ENCODE measurements around the gene ERGIC1.

Gene ERGIC1

GRCh38 chr5:172952034-172952511, 118.0 kb downstream of the ERGIC1 start:
- TF ChIP-seq, protein P1, sequence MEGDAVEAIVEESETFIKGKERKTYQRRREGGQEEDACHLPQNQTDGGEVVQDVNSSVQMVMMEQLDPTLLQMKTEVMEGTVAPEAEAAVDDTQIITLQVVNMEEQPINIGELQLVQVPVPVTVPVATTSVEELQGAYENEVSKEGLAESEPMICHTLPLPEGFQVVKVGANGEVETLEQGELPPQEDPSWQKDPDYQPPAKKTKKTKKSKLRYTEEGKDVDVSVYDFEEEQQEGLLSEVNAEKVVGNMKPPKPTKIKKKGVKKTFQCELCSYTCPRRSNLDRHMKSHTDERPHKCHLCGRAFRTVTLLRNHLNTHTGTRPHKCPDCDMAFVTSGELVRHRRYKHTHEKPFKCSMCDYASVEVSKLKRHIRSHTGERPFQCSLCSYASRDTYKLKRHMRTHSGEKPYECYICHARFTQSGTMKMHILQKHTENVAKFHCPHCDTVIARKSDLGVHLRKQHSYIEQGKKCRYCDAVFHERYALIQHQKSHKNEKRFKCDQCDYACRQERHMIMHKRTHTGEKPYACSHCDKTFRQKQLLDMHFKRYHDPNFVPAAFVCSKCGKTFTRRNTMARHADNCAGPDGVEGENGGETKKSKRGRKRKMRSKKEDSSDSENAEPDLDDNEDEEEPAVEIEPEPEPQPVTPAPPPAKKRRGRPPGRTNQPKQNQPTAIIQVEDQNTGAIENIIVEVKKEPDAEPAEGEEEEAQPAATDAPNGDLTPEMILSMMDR (IDR thresholded peaks at IDR 0.05; ENCODE audit: insufficient read depth, low read depth, low read length, missing control alignments) = no peak
- no peak overlapping the region for H3K4me3 ChIP-seq (ENCODE audit: low read length)
- DNase-seq (ENCODE audit: low read depth) = no peak

- H3K4me3 ChIP-seq (ENCODE audit: low read length) = no peak overlapping the region
- DNase-seq (ENCODE audit: low read depth) = peak; percentile 93
- TF ChIP-seq, protein P1 (IDR thresholded peaks at IDR 0.05; ENCODE audit: insufficient read depth, low read depth, low read length, missing control alignments) = no peak
Observed at GRCh38 chr5:172953776-172954675, 120.0 kb downstream of the ERGIC1 start.

DNA sequence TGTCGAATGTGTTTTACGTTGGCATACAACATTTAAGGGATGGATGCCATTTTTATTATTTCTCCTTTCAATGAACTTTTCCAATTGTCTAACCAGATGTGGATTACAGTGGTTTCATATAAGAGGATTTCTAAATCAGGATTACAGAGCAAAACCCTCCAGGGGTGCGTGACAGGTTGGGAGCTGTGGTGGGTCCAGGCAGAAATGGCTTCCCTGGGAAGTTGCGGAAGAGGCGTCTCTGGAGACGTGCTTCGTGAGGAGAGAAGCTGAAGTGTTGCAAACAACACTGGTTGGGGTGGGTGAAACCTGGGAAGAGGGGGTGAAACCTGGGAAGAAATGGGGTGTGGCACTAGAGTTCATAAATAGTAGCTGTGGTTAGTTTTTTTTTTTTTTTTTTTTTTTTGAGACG, 120.7 kb downstream of the ERGIC1 start:
- no peak overlapping the region for H3K4me3 ChIP-seq (ENCODE audit: low read length)
- no peak for DNase-seq (ENCODE audit: low read depth)
- TF ChIP-seq, protein P1 (IDR thresholded peaks at IDR 0.05; ENCODE audit: insufficient read depth, low read depth, low read length, missing control alignments) = no peak

- DNase-seq (ENCODE audit: low read depth) = no peak
- TF ChIP-seq, protein P1 (IDR thresholded peaks at IDR 0.05; ENCODE audit: insufficient read depth, low read depth, low read length, missing control alignments) = no peak
- H3K4me3 ChIP-seq (ENCODE audit: low read length) = no peak overlapping the region
Observed at GRCh38 chr5:172956228-172956627, 122.2 kb downstream of the ERGIC1 start.

GRCh38 chr5:172956936-172957335, 122.9 kb downstream of the ERGIC1 start:
- no peak overlapping the region for H3K4me3 ChIP-seq (ENCODE audit: low read length)
- no peak for DNase-seq (ENCODE audit: low read depth)
- TF ChIP-seq, protein P1 (IDR thresholded peaks at IDR 0.05; ENCODE audit: insufficient read depth, low read depth, low read length, missing control alignments) = no peak

DNA sequence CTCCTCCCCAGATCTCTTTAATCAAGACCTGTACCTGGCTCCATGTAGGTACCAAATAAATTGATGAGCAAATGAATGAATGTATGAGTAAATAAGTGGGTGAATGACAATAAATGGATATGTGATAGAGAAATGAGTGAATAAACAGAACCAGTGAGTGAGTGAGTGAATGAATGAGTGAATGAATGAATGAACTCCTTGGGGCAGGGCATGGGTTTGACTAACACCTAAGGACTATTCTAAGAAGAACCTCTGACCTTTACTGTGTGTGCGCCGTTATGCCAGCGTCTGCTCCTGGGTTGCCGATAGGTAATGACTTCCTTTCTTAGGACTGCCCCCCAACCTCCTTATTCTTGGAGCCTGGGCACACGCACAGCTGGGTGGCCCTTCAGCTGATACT, 123.4 kb downstream of the ERGIC1 start:
- DNase-seq (ENCODE audit: low read depth) = no peak
- H3K4me3 ChIP-seq (ENCODE audit: low read length) = no peak overlapping the region
- TF ChIP-seq, protein P1 (IDR thresholded peaks at IDR 0.05; ENCODE audit: insufficient read depth, low read depth, low read length, missing control alignments) = no peak

Measured in epithelial cell of esophagus (primary cell).